Lower leg skin (tissue), 3 donors: Measurements from ENCODE around the gene COPZ1.

Source experiments
- CTCF ChIP-seq, 3 donors: fragments of 450-650 bp; IDR thresholded peaks; one replicate each; pipeline ENCODE4 v1.5.1; 2016; ENCODE audit warnings: antibody characterized with exemption in 3 of 3, mild to moderate bottlenecking in 3 of 3, moderate library complexity in 2 of 3
- POLR2A ChIP-seq, 2 donors: fragments of 450-650 bp; IDR thresholded peaks; one replicate each; pipeline ENCODE4 v1.6.1; 2016 to 2017; ENCODE audit warnings: antibody characterized with exemption in 2 of 2, mild to moderate bottlenecking in 1 of 2, moderate library complexity in 1 of 2

- TF ChIP-seq CTCF (IDR thresholded peaks at IDR 0.05) (no peak), POLR2A (IDR thresholded peaks at IDR 0.05) (no peak)
These were observed 26.4 kb downstream of the COPZ1 start for GRCh38 chr12:54351341-54351740.
